ENCODE results near the gene ELMOD1. TPM values are rescaled to one million over a fixed set of nuclear protein-coding genes. Genes with fewer than 3 reads are reported as not detected.

Gene ELMOD1
- total RNA-seq, 4 donors from 2014 or later, result 0.70 to 3.7 (median 1.6) TPM

GRCh38 chr11:107666911-107667613 lies 76.1 kb downstream of the ELMOD1 start:
- Histone ChIP-seq H3K27me3 (no peaks in the 10 kb centered on the region), H3K27ac (no peak overlapping the region), H3K4me1 (no peaks in the 10 kb centered on the region), H3K36me3 (no peaks in the 10 kb centered on the region), H3K4me3 (no peak overlapping the region), H3K9me3 (no peaks in the 10 kb centered on the region)
- in situ Hi-C loops (cut with MboI; ENCODE audit: low sequenced_read_pairs in 4 of 4), result no loop called here
- ATAC-seq (no peak), DNase-seq (no peak)
- TF ChIP-seq CTCF (IDR thresholded peaks at IDR 0.05 in 4 of 5, conservative IDR thresholded peaks at IDR 0.05 in 1 of 5), result no peak
- TF ChIP-seq POLR2A (IDR thresholded peaks at IDR 0.05), result no peak
- intact Hi-C loops (cut with DNase I; ENCODE audit: low total_unique reads), result no loop called here

GRCh38 chr11:107669191-107669740 lies 78.3 kb downstream of the ELMOD1 start:
- in situ Hi-C loops (cut with MboI; ENCODE audit: low sequenced_read_pairs in 4 of 4), result no loop called here
- H3K27me3 ChIP-seq, result no peaks in the 10 kb centered on the region
- intact Hi-C loops (cut with DNase I; ENCODE audit: low total_unique reads), result no loop called here
- no peak overlapping the region for H3K4me3 ChIP-seq
- TF ChIP-seq CTCF (IDR thresholded peaks at IDR 0.05 in 4 of 5, conservative IDR thresholded peaks at IDR 0.05 in 1 of 5), result no peak
- TF ChIP-seq POLR2A (IDR thresholded peaks at IDR 0.05), result no peak
- no peak for DNase-seq
- H3K9me3 ChIP-seq, result no peaks in the 10 kb centered on the region
- no peak overlapping the region for H3K27ac ChIP-seq
- no peaks in the 10 kb centered on the region for H3K36me3 ChIP-seq
- no peak for ATAC-seq
- H3K4me1 ChIP-seq, result no peaks in the 10 kb centered on the region

GRCh38 chr11:107669893-107670601 lies 79.1 kb downstream of the ELMOD1 start:
- intact Hi-C loops (cut with DNase I; ENCODE audit: low total_unique reads), result no loop called here
- in situ Hi-C loops (cut with MboI; ENCODE audit: low sequenced_read_pairs in 4 of 4), result no loop called here
- H3K36me3 ChIP-seq, result no peaks in the 10 kb centered on the region

GRCh38 chr11:107675902-107676301 lies 85.0 kb downstream of the ELMOD1 start:
- intact Hi-C loops (cut with DNase I; ENCODE audit: low total_unique reads) (no loop called here), in situ Hi-C loops (cut with MboI; ENCODE audit: low sequenced_read_pairs in 4 of 4) (no loop called here)
- DNase-seq (no peak), ATAC-seq (no peak)
- Histone ChIP-seq H3K4me1 (no peaks in the 10 kb centered on the region), H3K27ac (no peak overlapping the region), H3K27me3 (no peaks in the 10 kb centered on the region), H3K36me3 (no peaks in the 10 kb centered on the region), H3K4me3 (no peak overlapping the region), H3K9me3 (no peaks in the 10 kb centered on the region)
- no peak for TF ChIP-seq CTCF (IDR thresholded peaks at IDR 0.05 in 4 of 5, conservative IDR thresholded peaks at IDR 0.05 in 1 of 5)

More at GRCh38 chr11:107669893-107670601, 79.1 kb downstream of the ELMOD1 start:
- H3K4me3 ChIP-seq, result no peak overlapping the region
- no peak for ATAC-seq
- H3K27ac ChIP-seq, result no peak overlapping the region
- no peaks in the 10 kb centered on the region for H3K27me3 ChIP-seq
- TF ChIP-seq CTCF (IDR thresholded peaks at IDR 0.05 in 4 of 5, conservative IDR thresholded peaks at IDR 0.05 in 1 of 5), result no peak
- no peak for TF ChIP-seq POLR2A (IDR thresholded peaks at IDR 0.05)
- no peaks in the 10 kb centered on the region for H3K9me3 ChIP-seq
- DNase-seq, result no peak
- no peaks in the 10 kb centered on the region for H3K4me1 ChIP-seq

All from gastrocnemius medialis (tissue), 4 donors.